LHCN-M2 (cell line): ENCODE results near the gene DHX29. TPM values are rescaled to one million over a fixed set of nuclear protein-coding genes. Genes with fewer than 3 reads are reported as not detected.

ENCODE experiments used
- total RNA-seq: library from RNA; depleted of rRNA; stranded (reverse); fragments of >200 nt; gene quantifications from 2 replicates; pipeline ENCODE4 v1.2.3, GENCODE V29; 2014; rRNA removed

The DHX29 gene
- total RNA-seq, 1 experiment from 2014 or later: 37.8 TPM

Other genes with a start within 250 kb of the DHX29 start
- gene GZMA, start 205.0 kb downstream of the DHX29 start, total RNA-seq: not detected in 2 replicates
- gene GPX8, start 147.5 kb downstream of the DHX29 start, total RNA-seq: 129 and 135 TPM in 2 replicates
- gene CDC20B, start 134.5 kb downstream of the DHX29 start, total RNA-seq: not detected in 2 replicates
- 0.29 and 0.38 TPM in 2 replicates for gene MCIDAS, start 80.4 kb downstream of the DHX29 start, total RNA-seq
- 0.23 and 0.32 TPM in 2 replicates for gene CCNO, start 74.1 kb downstream of the DHX29 start, total RNA-seq
- gene MTREX, start 295 bp upstream of the DHX29 start, total RNA-seq: 110 and 115 TPM in 2 replicates
- gene PLPP1, start 227.3 kb upstream of the DHX29 start, total RNA-seq: 40.7 and 42.7 TPM in 2 replicates